ENCODE results near the gene PID1.

PID1 gene

GRCh38 chr2:229300371-229300770 lies 29.3 kb upstream of the PID1 start:
- Histone ChIP-seq H3K27me3 (replicated peaks; ENCODE audit: insufficient read depth, low read length) (no peaks in the 10 kb centered on the region), H3K4me3 (ENCODE audit: low read length) (no peak overlapping the region), H3F3A (ENCODE audit: insufficient read depth, low read length) (no peaks in the 10 kb centered on the region), H3K4me2 (ENCODE audit: low read depth, low read length) (no peak overlapping the region), H3K27ac (ENCODE audit: low read length) (no peak overlapping the region), H3K9ac (ENCODE audit: low read length) (no peak overlapping the region), H4K20me1 (ENCODE audit: insufficient read depth, low read length) (no peaks in the 10 kb centered on the region), H3K4me1 (ENCODE audit: low read length) (0 out of 2 replicates have a peak, but pooled peaks cover 4% of the 10 kb centered on the region), H3K79me2 (ENCODE audit: low read length) (no peaks in the 10 kb centered on the region), H2AFZ (ENCODE audit: low read length) (no peak overlapping the region), H3K9me3 (replicated peaks; ENCODE audit: insufficient read depth, low read length) (no peaks in the 10 kb centered on the region), H3K36me3 (replicated peaks; ENCODE audit: insufficient read depth, low read length) (no peaks in the 10 kb centered on the region), H3K9me2 (replicated peaks; ENCODE audit: insufficient read depth, low read length) (no peaks in the 10 kb centered on the region)
- no peak for DNase-seq
- TF ChIP-seq EZH2 (optimal IDR thresholded peaks at IDR 0.05; ENCODE audit: low read depth, low read length) (no peak), CTCF (IDR thresholded peaks at IDR 0.05; ENCODE audit: low read length) (no peak), EZH2phosphoT487 (IDR thresholded peaks at IDR 0.05; ENCODE audit: low read length) (no peak)

GRCh38 chr2:229297247-229297646 lies 26.2 kb upstream of the PID1 start:
- H3K9me3 ChIP-seq (replicated peaks; ENCODE audit: insufficient read depth, low read length) = no peaks in the 10 kb centered on the region
- 0 out of 2 replicates have a peak, but pooled peaks cover 4% of the 10 kb centered on the region for H3K4me1 ChIP-seq (ENCODE audit: low read length)
- no peaks in the 10 kb centered on the region for H3K36me3 ChIP-seq (replicated peaks; ENCODE audit: insufficient read depth, low read length)
- H3K9me2 ChIP-seq (replicated peaks; ENCODE audit: insufficient read depth, low read length) = no peaks in the 10 kb centered on the region
- no peaks in the 10 kb centered on the region for H3K27me3 ChIP-seq (replicated peaks; ENCODE audit: insufficient read depth, low read length)
- H3K27ac ChIP-seq (ENCODE audit: low read length) = no peak overlapping the region
- peak overlapping the region; percentile 46 for H3K4me2 ChIP-seq (ENCODE audit: low read depth, low read length)
- no peak overlapping the region for H3K4me3 ChIP-seq (ENCODE audit: low read length)
- H3K9ac ChIP-seq (ENCODE audit: low read length) = no peak overlapping the region
- DNase-seq = peak; percentile 80
- no peak for TF ChIP-seq EZH2phosphoT487 (IDR thresholded peaks at IDR 0.05; ENCODE audit: low read length)
- no peaks in the 10 kb centered on the region for H3K79me2 ChIP-seq (ENCODE audit: low read length)
- H4K20me1 ChIP-seq (ENCODE audit: insufficient read depth, low read length) = no peaks in the 10 kb centered on the region
- H2AFZ ChIP-seq (ENCODE audit: low read length) = peak overlapping the region; percentile 24; the same call in 1 of the 2 replicates
- no peaks in the 10 kb centered on the region for H3F3A ChIP-seq (ENCODE audit: insufficient read depth, low read length)

GRCh38 chr2:229296536-229296935 lies 25.4 kb upstream of the PID1 start:
- Histone ChIP-seq H3K27me3 (replicated peaks; ENCODE audit: insufficient read depth, low read length) (no peaks in the 10 kb centered on the region), H2AFZ (ENCODE audit: low read length) (no peak overlapping the region), H3K36me3 (replicated peaks; ENCODE audit: insufficient read depth, low read length) (no peaks in the 10 kb centered on the region), H3K79me2 (ENCODE audit: low read length) (no peaks in the 10 kb centered on the region), H3K9me2 (replicated peaks; ENCODE audit: insufficient read depth, low read length) (no peaks in the 10 kb centered on the region), H3K4me2 (ENCODE audit: low read depth, low read length) (no peak overlapping the region; the same call in 1 of the 2 replicates), H3K4me1 (ENCODE audit: low read length) (0 out of 2 replicates have a peak, but pooled peaks cover 4% of the 10 kb centered on the region), H3F3A (ENCODE audit: insufficient read depth, low read length) (no peaks in the 10 kb centered on the region), H4K20me1 (ENCODE audit: insufficient read depth, low read length) (no peaks in the 10 kb centered on the region), H3K9me3 (replicated peaks; ENCODE audit: insufficient read depth, low read length) (no peaks in the 10 kb centered on the region), H3K4me3 (ENCODE audit: low read length) (no peak overlapping the region), H3K9ac (ENCODE audit: low read length) (no peak overlapping the region), H3K27ac (ENCODE audit: low read length) (no peak overlapping the region)
- TF ChIP-seq EZH2phosphoT487 (IDR thresholded peaks at IDR 0.05; ENCODE audit: low read length) = no peak
- TF ChIP-seq CTCF (IDR thresholded peaks at IDR 0.05; ENCODE audit: low read length) = no peak
- no peak for TF ChIP-seq EZH2 (optimal IDR thresholded peaks at IDR 0.05; ENCODE audit: low read depth, low read length)
- no peak for DNase-seq

- TF ChIP-seq CTCF (IDR thresholded peaks at IDR 0.05; ENCODE audit: low read length) = no peak
- TF ChIP-seq EZH2phosphoT487 (IDR thresholded peaks at IDR 0.05; ENCODE audit: low read length) = no peak
- no peak for TF ChIP-seq EZH2 (optimal IDR thresholded peaks at IDR 0.05; ENCODE audit: low read depth, low read length)
- DNase-seq = no peak
- Histone ChIP-seq H3K79me2 (ENCODE audit: low read length) (no peaks in the 10 kb centered on the region), H3K9ac (ENCODE audit: low read length) (no peak overlapping the region), H3K27me3 (replicated peaks; ENCODE audit: insufficient read depth, low read length) (no peaks in the 10 kb centered on the region), H3K4me1 (ENCODE audit: low read length) (0 out of 2 replicates have a peak, but pooled peaks cover 4% of the 10 kb centered on the region), H3K4me2 (ENCODE audit: low read depth, low read length) (no peak overlapping the region), H3K9me3 (replicated peaks; ENCODE audit: insufficient read depth, low read length) (no peaks in the 10 kb centered on the region), H3K4me3 (ENCODE audit: low read length) (no peak overlapping the region), H3K9me2 (replicated peaks; ENCODE audit: insufficient read depth, low read length) (no peaks in the 10 kb centered on the region), H3F3A (ENCODE audit: insufficient read depth, low read length) (no peaks in the 10 kb centered on the region), H3K36me3 (replicated peaks; ENCODE audit: insufficient read depth, low read length) (no peaks in the 10 kb centered on the region), H4K20me1 (ENCODE audit: insufficient read depth, low read length) (no peaks in the 10 kb centered on the region), H3K27ac (ENCODE audit: low read length) (no peak overlapping the region), H2AFZ (ENCODE audit: low read length) (no peak overlapping the region)
Measured at GRCh38 chr2:229296016-229296415, 24.9 kb upstream of the PID1 start.
